GM21723 (cell line): Measurements from ENCODE around the gene CAPN15.

Source experiments
- ATAC-seq: cut with Tn5 transposase; IDR thresholded peaks from one replicate; pipeline ENCODE4 v1.9.1; 2021; ENCODE audit warnings: mild to moderate bottlenecking, moderate library complexity; ENCODE audit not compliant: unreplicated experiment

The CAPN15 gene

DNA sequence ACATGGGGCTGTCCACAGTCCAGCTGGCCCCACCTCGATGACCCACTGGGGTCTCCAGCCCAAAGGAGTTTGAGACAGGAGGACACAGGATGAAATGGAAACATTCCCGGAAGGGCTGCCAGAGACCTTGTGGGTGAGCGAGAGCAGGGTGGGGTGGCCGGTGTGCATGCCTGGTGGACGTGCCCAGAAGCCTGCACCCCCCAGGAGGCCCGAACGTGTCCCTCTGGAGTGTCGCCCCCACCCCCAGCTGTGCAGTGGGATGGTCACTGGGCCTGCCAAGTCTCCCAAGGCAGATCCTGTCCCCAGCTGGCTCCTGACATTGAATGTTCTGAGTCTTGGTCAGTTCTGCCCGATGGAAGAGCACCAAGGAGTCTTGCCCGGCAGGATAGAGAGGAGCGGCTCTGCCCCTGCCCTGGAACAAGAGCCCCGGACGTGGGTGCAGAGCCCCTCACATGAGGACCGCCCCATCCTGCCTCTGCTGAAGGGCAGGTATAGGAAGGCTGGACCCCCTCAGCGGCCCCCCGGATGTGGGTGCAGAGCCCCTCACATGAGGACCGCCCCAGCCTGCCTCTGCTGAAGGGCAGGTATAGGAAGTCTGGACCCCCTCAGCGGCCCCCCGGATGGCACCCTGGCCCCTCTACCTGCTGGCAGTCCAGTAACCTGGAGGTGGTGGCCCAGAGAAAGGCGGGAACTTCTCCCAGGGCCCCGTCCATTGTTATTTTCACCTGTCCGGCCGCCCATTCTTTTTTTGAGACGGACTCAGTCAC lies 3.1 kb upstream of the CAPN15 start:
- no peak for ATAC-seq

DNA sequence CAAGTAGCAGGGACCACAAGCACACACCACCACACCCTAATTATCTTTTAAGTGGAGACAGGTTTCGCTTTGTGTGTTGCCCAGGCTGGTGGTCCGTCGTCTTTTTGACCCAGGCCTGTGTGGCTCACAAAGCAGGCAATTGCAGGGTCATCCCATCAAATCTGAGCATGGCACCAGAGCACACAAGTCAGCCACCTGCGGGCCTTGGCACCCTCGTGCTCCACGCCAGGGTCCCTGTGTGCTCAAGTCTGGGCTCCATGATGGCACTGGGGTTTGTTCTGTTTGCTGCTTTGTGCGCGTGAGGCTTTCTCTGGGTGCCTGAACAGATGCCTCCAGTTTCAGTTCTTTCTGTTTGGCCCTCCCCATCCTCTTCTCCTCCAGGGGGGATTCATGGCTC lies 2.4 kb upstream of the CAPN15 start:
- ATAC-seq, result no peak

DNA sequence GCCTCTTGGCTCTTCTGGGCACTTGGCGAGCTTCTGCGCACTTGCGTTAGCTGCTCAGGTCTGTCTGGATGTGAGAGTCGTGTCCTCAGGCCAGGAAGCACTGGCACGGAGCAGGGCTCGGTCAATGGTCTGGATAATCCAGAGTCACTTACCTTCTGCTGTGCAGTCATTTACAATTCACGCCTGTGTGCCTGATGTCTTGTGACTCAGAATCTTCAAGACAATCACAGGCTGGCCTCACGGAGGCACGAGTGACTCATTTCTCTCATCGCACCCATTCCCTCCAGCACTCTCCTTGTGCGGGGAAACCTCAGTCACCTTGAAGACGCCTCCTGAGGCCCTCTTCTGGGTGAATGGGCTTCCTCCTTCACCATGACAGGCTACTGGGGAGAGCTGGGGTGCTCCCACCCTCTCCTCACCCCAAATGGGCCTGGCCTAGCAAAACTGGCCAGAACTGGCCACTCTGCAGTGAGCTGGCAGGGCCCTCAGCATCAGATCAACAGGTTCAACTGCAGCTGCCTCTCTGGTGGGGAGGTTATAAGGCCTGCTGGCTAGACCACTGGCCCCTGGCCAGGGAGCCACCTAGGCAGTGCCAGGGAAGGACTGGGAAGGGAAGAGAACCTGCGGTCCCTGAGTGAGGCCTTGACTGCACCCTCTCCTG lies 1.9 kb upstream of the CAPN15 start:
- no peak for ATAC-seq

DNA sequence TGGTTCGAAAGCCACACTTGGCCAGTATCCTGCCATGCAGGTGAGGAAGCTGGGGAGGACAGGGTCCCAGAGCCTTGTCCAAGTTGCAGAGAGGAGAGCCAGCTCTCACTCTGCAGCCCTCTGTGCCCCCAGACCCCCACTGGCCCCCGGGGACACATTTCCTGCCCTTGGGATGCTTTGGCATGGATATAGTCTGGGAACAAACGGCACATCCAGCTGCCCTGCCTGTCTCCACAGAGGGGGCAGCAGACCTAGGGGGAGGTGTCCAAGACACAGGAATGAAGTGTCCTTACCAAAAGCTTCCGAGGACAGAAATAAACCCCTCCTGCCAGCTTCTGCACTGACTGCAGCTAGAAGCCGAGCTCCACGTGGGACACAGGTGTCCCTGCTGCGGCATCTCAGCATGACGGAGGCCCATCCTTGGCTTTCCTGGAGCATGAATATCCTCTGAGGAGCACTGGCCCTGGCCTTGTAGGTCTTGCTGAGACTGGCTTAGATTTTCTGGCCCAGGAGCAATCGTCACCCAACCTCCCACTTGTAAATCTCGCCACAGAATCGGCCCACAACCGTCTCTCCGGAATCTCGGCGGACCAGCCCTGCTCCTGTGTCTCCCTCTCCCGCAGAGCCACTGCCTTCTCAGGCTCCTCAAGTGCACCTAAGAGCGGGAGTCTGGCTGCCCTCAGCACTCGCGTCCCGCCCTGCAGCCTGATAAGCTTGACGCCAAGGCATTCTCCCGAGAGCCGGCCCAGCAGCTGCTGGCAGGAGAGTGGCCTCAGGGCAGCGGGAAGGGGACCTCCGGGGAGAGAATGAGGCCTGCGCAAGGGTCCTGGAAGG lies 1.1 kb upstream of the CAPN15 start:
- no peak for ATAC-seq

DNA sequence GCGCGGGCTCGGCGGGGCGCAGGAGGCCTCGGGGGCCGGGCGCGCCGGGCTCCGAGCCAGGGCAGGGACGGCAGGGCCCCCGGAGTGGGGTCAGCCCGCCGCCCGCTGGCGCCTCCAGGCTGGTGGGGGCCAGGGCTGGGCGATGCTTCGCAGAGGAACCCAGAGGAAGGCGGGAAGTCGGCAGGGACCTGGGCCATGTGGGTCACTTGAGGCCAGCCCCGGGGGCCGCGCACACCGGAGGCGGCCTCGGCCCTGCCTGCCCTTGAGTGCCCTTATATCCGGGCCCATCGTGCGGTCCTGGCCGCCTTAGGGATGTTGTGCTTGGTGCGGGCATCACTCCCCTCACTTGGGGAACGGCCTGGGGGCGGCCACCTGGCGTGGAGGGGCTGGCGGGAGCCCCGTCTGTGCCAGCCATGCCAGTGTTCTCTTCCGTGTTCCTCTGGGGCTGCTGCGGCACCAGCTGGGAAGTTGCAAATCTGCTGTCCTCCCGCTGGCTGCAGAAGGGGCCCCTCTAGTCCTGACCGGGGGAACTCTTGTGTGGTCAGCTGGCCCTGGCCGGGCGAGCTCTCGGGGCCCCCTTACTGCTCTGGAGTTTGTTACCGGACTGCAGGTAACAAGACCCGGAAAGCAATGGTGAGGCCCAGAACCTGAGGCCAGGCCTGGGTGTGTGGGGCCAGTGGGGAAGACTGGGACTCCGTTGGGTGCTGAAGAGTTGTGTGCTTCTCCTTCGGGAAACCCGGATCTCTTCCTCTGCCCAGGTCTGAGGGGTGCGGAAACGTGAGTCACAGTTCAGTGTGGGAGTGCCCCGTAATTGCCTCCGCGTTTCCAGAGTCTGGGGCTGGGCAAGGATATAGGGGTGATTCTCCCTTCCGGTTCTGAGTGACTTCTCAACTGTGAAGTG lies 849 bp downstream of the CAPN15 start:
- peak; percentile 15 for ATAC-seq

DNA sequence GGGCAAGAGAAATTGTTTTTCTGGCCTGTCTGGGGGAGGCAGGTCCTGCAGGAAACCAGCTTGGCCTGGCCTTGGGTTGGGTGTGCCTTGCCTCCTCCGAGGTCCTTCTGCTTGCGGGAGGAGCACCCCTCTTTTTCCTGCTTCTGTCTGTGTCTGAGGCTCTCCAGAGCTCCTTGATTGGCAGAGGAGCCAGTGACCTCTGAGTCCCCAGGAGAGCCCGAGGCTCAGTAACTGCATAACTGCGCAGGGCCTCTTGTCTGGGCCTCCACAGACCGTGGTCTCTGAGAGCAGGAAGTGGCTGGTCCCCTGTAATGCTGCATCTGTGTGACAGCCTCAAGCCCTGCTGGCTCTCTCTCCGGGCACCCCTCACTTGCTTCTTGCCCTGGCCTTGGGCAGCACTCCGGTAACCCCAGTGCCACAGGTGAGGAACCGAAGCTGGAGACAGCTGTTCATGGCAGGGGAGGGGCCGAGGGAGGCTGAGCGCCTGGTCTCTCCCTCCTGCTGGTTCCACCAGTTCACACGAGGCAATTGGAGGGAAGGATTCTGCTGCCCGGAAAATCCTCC lies 1.6 kb downstream of the CAPN15 start:
- no peak for ATAC-seq

DNA sequence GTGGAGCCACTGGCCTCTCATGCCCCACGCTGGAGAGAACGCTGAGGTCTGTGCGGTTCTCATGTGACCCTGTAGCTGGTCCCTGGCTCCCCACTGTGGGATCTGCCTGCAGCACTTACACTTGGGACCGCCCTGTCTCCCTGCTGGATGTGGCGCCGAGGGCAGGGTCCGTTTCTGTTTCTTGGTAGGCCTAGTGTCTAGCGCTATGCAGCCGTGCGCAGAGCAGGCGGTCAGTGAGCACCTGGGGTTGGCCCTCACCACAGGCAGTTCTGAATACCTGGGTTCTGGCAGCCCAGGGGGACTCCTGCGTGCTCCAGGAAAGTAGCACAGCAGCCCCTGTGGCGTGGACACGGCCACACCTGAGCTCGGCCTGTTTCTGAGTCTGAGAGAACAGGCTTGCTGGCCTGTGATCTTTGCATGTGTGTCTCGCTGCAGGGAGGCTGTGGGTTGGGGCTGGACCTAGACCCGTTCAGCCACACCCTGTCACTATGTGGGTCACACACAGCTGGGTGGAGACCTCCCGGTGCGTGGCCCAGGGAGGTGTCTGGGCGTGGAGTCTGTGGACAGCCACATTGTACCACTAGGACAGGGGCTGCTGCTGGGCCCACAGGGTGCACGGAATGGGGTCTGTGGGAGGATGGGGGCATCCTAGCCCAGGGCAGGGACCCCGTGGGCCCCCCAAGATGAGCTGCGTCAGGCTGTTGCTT lies 2.8 kb downstream of the CAPN15 start:
- ATAC-seq, result no peak

DNA sequence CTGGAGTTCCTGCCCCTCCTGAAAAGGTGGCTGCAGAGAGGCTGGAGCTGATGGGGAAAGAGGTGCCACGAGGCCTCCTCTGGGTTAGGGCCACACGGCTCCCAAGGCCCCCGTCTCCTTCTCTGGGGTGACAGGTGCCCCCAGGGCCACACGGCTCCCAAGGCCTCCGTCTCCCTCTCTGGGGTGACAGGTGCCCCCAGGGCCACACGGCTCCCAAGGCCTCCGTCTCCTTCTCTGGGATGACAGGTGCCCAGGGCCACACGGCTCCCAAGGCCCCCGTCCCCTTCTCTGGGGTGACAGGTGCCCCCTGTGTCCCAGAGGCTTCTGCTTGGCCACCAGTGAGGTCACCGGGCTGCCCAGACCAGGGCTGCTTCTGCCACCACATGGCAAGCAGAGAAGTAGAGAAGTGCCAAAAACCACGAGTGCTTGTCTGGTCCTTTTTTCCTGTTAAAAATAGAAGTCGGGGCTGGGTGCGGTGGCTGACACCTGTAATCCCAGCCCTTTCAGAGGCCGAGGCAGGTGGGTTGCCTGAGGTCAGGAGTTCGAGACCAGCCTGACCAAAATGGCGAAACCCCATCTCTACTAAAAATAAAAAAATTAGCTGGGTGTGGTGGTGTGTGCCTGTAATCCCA lies 4.1 kb downstream of the CAPN15 start:
- no peak for ATAC-seq

DNA sequence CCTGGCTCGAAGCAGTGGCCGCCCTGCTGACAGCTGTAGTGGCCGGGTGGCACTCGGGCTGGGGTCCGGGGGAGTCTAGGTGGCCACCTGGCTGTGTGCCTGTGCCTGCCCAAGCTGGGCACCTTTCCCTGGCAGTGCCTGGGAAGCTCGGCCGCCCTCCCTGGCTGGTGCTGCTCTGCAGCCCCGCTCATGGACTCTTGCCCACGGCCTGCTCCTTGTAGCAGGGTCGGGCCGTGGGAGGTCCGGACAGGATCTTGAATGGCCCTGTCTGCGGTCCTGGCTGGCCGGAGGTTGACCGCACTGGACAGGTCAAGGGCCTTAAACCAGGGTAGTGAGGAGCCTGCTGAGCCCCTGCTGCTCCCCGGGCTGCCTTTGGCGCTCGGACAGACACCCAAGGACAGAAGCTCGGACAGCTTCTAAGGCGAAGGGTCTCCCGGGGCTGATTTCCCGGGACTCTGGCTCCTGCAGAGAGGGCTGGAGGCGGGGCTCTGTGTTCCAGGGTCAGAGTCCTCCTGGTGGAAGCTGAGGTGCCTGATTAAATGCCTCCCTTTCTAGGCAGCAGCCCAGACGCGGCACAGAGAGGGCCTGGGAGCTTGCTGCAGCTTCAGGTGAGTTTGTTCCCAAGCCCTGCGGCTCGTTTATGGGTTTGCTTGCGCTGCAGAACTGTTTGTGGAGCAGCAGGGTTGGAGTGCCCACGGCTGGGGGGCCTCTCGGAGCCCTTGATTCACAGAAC lies 6.0 kb downstream of the CAPN15 start:
- ATAC-seq, result no peak

DNA sequence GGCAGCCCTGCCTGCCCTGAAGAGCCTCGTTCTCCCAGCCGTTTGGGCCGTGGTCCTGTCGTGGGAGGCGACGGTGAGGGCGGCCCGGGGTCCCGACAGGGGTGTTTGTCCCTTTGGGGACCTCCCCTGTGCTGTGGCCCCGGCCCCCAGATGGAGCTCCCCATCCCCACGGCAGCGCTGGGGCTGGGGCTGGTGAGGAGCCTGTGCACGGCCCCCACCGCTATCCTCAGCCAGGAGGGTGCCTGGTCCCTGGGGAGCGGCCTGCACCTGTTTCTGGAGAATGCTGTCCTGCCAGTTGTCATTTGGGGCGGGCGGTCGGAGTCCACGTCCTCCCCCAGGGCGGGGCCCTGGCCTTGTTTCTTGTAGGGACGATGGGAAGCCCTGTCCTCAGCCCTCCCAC lies 6.6 kb downstream of the CAPN15 start:
- no peak for ATAC-seq

DNA sequence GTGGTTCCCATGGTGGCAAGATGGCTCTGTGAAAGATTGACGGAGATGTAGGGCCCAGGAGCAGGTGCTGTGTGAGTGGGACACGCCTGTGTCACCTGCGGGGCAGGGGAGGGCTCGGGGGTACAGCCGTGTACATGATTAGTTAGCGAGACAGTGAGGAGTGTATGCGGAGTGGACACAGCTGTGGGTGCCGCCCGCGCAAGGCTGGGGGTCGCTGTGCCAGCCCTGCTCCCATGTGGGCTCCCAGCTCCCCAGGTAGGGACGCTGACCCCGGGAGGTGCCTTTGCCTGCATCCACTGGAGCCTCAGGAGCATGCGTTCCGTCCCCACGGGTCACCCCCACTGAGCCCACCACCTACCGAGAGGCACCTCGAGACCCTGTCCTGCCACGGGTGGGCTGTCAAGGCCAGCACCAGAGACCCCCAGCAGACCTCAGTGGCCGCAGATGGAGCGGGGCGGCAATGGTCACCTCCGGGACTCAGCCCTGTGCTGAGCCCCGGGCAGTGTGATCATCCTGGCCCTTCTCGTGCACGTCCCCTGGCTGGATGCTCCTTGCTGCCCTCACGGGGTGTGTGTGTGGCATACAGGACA lies 7.4 kb downstream of the CAPN15 start:
- ATAC-seq, result no peak

DNA sequence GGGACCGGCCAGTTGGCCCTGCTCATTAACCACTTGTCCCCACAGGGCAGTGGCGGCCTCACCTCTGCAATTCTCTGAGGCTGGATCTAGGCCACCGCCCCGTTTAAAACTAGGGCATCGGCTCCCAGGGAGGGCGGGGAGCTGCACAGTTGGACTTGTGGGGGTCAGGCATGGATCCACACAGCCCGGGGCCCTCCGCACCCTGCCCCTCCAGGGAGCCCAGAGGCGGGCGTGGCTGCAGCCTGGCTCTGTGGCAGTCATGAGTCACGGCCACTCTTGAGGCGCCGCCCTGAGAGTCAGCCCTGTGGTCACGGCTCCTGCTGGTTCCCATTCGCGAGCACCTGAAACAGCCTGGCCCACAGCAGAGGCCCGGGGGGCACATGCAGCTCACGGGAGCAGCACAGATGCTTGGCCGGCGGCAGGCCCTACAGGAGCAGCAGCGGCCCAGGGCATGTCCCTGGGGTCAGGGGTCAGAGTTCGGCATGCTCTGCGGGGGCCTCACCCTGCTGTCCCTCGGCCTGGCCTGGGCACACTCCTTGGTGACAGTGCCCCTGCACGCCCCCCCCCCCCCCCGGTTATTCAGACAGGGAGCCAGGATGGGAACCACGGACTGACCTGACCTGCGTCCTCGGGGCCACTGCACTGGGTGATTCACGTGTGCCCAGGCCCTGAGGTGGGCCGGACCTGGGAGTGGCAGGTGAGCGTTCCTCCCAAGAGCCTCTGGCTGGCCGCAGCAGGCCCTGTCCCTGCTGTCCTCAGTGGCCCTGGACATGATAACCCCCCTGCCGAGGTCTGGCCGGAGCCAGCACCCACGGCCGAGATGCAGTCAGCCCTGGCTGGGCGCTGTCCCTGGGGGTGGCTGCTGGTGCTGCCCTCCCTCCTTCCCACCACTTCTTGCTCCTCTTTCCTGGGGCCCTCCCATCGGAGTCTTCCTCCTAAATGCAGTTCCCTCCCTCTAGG lies 8.2 kb downstream of the CAPN15 start:
- no peak for ATAC-seq

DNA sequence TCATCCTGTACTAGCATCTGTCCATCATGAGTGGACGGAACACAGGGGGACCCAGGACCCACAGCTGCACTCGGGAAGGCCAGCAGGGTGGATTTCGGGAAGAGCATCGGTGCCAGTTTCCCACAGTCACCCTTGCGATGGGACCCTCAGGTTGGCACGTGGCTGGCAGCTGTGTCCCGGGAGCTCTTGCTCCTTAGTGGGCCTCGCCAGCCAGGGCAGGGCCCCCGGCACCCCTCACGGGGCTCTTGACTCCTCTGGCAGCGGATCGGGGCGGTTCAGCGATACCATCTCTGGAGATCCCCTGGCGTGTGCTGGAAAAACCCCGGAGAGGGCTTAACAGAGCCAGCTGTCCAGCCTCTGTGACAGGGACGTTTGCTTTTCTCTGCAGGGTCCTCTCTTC lies 9.2 kb downstream of the CAPN15 start:
- ATAC-seq, result no peak

DNA sequence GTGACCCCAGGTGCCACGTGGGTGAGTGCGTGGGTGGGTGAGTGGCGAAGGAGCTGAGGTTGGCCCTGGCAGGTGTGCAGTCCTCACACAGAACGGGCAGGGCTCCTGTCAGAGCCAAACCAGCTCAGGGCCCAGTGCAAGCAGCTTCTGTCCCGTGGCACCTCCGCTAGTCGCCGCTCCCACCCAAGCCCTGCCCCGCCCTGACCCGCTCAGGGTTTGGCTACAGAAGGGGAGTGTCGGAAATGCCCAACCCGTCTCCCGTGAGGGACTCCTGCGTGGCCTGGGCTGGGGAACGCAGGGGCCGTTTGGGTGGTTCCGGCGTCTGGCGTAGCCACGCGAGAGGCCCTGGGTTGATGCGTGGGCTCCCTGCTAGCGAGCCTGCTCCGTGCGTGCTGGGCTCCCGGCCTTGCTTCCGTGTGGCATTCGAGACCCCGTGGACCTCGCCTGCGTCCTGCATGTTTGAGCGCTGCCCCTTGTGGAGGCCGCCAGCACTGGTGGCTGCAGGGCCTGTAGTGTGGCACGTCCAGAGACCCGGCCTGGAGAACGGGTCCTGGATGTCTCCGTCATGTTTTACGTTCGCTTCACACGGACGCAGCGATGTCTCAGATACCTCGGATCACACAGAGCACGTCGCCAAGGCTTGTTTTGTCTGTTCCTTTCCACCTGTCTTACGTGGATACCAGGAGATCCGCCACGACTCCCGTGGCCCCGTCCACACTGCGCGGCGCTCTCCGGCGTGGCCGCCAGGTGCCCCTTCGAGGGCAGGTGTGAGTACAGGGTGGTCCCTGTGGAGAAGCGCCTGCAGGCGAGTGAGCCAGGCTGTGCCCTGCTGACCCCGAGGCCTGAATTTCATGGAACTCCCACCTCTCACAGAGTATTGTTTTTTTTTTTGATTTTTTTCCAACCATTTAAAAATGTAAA lies 10.2 kb downstream of the CAPN15 start:
- no peak for ATAC-seq

DNA sequence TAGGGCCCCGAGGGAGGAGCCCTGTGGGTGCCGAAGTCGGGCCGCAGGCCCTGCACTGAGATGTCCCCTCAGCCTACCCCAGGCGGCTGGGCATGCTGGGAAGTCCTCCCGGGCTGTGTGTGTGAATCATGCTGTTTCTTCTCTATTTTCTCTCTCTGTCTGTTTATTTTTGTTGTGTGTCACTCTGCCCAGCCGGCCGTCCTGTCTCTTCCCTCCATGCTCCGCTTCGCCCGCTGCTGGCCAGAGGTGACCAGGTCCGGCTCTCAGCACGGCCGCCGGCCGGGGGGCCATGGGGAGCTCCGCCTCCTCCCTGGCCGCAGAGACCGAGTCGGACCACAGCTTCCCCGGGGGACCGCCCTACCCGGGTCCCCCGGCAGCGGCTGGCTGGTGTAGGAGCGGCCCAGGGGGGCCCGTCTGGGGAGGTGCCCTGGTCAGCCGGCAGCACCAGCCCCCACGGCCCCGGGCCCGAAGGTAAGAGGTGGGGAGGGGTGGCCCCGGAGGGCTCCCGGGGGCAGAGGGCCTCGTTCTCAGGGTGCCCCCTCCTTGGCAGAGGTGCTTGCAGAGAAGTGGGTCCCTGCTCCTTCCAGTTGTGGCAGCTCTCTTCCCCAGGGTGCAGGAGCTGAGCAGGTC lies 12.5 kb downstream of the CAPN15 start:
- no peak for ATAC-seq
